Measurements from ENCODE around the gene MMAA. TPM values are rescaled to one million over a fixed set of nuclear protein-coding genes. Genes with fewer than 3 reads are reported as not detected.
"Not testable (repeated sequence)": the region's sequence is repeated elsewhere in the genome, so short reads cannot be mapped to it uniquely, and the experiment has no call there.

The MMAA gene
- total RNA-seq, result 18.9 and 19.5 TPM in 2 replicates

GRCh38 chr4:145618932-145619638, at the start of gene MMAA:
Gene MMAA, plus strand, starts transcription at chr4:145619385. Its CDS starts 19,755 bp downstream, at chr4:145639140.
- peak; percentile 99 for DNase-seq
- peaks cover 2% of the 10 kb centered on the region for H3K27me3 Mint-ChIP-seq
- H3K4me3 Mint-ChIP-seq, result peak within 1 kb of the TSS; percentile 98
- peaks cover 39% of the 10 kb centered on the region for H3K4me1 Mint-ChIP-seq
- peaks cover 8% of the 10 kb centered on the region for H3K9me3 Mint-ChIP-seq
- peak within 1 kb of the TSS; percentile 99 for H3K27ac Mint-ChIP-seq
- intact Hi-C loops (cut with micrococcal nuclease), result loop anchor here (1.0 to 5.0 kb wide), 11 partner anchors 114 to 520 kb away; partner anchors contain the start of genes ABCE1, ANAPC10, OTUD4 and ZNF827
- H3K36me3 Mint-ChIP-seq (ENCODE audit: low read depth), result peaks cover 29% of the 10 kb centered on the region

DNA sequence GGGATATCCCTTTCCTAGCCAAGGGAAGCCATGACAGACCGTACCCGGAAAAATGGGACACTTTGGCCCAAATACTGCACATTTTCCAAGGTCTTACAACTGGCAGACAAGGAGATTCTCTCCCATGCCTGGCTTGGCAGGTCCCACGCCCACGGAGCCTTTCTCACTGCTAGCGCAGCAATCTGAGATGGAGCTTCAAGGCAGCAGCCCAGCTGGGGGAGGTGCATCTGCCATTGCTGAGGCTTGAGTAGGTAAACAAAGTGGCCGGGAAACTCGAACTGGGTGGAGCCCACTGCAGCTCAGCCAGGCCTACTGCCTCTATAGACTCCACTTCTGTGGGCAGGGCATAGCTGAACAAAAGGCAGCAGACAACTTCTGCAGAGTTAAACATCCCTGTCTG, 44.6 kb upstream of the MMAA start:
- not testable (repeated sequence) for H3K27me3 Mint-ChIP-seq, H3K4me3 Mint-ChIP-seq

DNA sequence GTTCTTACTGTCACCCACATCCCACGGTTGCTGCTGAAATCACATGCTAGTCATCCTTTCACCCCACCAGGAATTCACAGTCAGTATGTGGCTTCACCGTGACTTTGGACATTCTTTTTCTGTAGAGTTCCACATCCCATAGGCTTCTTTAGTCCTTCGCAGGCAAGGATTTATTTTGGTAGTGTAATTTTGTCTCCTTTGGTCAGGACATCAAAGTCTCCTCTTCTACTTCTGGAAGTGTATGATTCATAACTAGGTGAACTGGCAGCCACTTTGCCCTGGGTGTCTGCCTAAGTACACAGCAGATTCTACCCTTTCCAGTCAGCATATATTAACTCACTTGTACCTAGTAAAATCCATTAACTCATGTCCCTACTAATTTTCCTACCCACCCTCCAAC, 38.3 kb upstream of the MMAA start:
- DNase-seq, result no peak
- no peak overlapping the region for H3K27ac Mint-ChIP-seq
- no peaks in the 10 kb centered on the region for H3K4me1 Mint-ChIP-seq
- intact Hi-C loops (cut with micrococcal nuclease), result no loop called here
- no peak overlapping the region for H3K4me3 Mint-ChIP-seq
- peaks cover 4% of the 10 kb centered on the region for H3K9me3 Mint-ChIP-seq
- no peaks in the 10 kb centered on the region for H3K36me3 Mint-ChIP-seq (ENCODE audit: low read depth)
- H3K27me3 Mint-ChIP-seq, result peaks cover 12% of the 10 kb centered on the region

More for the DNA sequence above, 44.6 kb upstream of the MMAA start:
- intact Hi-C loops (cut with micrococcal nuclease); H3K36me3 Mint-ChIP-seq (ENCODE audit: low read depth); H3K9me3 Mint-ChIP-seq; H3K4me1 Mint-ChIP-seq; H3K27ac Mint-ChIP-seq; DNase-seq: not testable (repeated sequence)

GRCh38 chr4:145583191-145584055, 35.8 kb upstream of the MMAA start:
- no peak overlapping the region for H3K27ac Mint-ChIP-seq
- no peaks in the 10 kb centered on the region for H3K36me3 Mint-ChIP-seq (ENCODE audit: low read depth)
- intact Hi-C loops (cut with micrococcal nuclease), result no loop called here
- peaks cover 12% of the 10 kb centered on the region for H3K27me3 Mint-ChIP-seq
- no peak overlapping the region for H3K4me3 Mint-ChIP-seq
- H3K9me3 Mint-ChIP-seq, result no peaks in the 10 kb centered on the region
- no peaks in the 10 kb centered on the region for H3K4me1 Mint-ChIP-seq
- DNase-seq, result no peak

DNA sequence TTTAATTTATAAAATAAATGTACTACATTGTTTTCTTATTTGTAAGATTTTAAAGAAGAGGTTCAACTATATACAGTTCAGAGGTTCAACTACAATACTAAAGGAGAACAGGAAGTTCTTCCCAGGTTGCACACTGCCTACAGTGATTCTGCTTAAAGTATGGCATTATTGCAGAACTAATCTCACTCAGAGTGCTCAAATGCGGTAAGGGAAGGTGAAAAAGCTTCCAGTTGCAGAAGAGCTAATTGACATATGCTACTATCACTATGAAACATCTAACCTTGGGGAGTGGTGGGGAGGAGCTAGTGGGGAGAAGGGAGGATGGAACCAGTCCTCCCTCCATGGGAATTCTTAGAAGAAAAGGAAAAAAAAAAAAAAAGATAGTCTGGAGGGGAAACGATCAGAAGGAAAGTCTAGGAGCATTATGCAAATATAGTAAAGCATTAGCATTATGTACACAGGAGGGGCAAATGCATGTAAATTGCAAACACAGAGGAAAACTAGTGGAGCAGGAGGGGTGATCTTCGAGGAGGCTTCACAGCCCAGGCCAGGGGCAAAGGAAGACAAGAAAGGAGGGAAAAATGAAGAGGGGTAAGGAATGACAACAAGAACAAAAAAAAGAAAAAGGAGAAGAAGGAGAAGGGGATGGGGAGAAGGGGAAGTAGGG, 32.0 kb upstream of the MMAA start:
- no peaks in the 10 kb centered on the region for H3K36me3 Mint-ChIP-seq (ENCODE audit: low read depth)
- no peak for DNase-seq
- H3K27ac Mint-ChIP-seq, result no peak overlapping the region
- no peaks in the 10 kb centered on the region for H3K4me1 Mint-ChIP-seq
- intact Hi-C loops (cut with micrococcal nuclease), result no loop called here
- H3K9me3 Mint-ChIP-seq, result peaks cover 2% of the 10 kb centered on the region
- no peak overlapping the region for H3K4me3 Mint-ChIP-seq
- H3K27me3 Mint-ChIP-seq, result peaks cover 18% of the 10 kb centered on the region

DNA sequence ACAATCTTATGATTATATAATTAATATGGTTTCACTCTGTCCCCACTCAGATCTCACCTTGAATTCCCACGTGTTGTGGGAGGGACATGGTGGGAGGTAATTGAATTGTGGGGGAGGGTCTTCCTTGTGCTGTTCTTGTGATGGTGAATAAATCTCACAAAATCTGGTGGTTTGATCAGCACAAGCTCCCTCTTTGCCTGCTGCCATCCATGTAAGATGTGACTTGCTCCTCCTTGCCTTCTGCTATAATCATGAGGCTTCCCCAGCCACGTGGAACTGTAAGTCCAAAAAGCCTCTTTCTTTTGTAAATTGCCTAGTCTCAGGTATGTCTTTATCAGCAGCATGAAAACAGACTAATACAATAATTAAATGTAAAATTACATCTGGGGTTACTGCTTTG, 29.8 kb upstream of the MMAA start:
- peaks cover 22% of the 10 kb centered on the region for H3K27me3 Mint-ChIP-seq
- H3K27ac Mint-ChIP-seq; H3K4me3 Mint-ChIP-seq; H3K9me3 Mint-ChIP-seq; DNase-seq; H3K36me3 Mint-ChIP-seq (ENCODE audit: low read depth); intact Hi-C loops (cut with micrococcal nuclease); H3K4me1 Mint-ChIP-seq: not testable (repeated sequence)

- Mint-ChIP-seq H3K9me3 (peaks cover 2% of the 10 kb centered on the region), H3K4me1 (no peaks in the 10 kb centered on the region), H3K36me3 (ENCODE audit: low read depth) (no peaks in the 10 kb centered on the region), H3K4me3 (no peak overlapping the region), H3K27ac (no peak overlapping the region), H3K27me3 (peaks cover 22% of the 10 kb centered on the region)
- intact Hi-C loops (cut with micrococcal nuclease), result no loop called here
- no peak for DNase-seq
Measured at GRCh38 chr4:145589916-145590702, 29.1 kb upstream of the MMAA start.

GRCh38 chr4:145602129-145602760, 16.9 kb upstream of the MMAA start:
- no peak for DNase-seq
- H3K9me3 Mint-ChIP-seq, result peaks cover 3% of the 10 kb centered on the region
- no peak overlapping the region for H3K27ac Mint-ChIP-seq
- no peaks in the 10 kb centered on the region for H3K36me3 Mint-ChIP-seq (ENCODE audit: low read depth)
- intact Hi-C loops (cut with micrococcal nuclease), result no loop called here
- H3K4me3 Mint-ChIP-seq, result no peak overlapping the region
- H3K27me3 Mint-ChIP-seq, result peaks cover 34% of the 10 kb centered on the region
- no peaks in the 10 kb centered on the region for H3K4me1 Mint-ChIP-seq

DNA sequence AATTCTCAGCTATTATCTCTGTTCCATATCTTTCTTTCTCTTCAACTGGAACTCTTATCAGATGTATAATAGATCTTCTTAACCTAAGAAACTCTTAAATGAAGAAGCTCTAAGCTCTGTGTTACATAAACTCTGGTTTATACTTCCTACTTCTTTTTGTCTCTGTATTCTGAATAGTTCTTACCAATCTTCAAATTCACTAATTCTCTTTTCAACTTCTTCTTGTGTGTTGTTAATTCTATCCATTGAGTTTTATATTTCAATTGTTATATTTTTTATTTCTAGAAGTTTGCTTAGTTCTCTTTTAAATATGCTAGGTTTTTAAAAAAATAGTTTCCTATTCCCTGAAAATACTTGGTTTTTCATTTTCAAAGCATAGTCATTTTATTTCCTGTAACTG, 13.2 kb upstream of the MMAA start:
- DNase-seq, result no peak
- H3K27ac Mint-ChIP-seq, result no peak overlapping the region
- no peak overlapping the region for H3K4me3 Mint-ChIP-seq
- H3K4me1 Mint-ChIP-seq, result peaks cover 3% of the 10 kb centered on the region
- H3K9me3 Mint-ChIP-seq, result peaks cover 3% of the 10 kb centered on the region
- intact Hi-C loops (cut with micrococcal nuclease), result loop anchor here (5.0 kb wide), 1 partner anchor 49 kb away; no protein-coding TSS in a partner anchor
- H3K36me3 Mint-ChIP-seq (ENCODE audit: low read depth), result no peaks in the 10 kb centered on the region
- H3K27me3 Mint-ChIP-seq, result peaks cover 26% of the 10 kb centered on the region

DNA sequence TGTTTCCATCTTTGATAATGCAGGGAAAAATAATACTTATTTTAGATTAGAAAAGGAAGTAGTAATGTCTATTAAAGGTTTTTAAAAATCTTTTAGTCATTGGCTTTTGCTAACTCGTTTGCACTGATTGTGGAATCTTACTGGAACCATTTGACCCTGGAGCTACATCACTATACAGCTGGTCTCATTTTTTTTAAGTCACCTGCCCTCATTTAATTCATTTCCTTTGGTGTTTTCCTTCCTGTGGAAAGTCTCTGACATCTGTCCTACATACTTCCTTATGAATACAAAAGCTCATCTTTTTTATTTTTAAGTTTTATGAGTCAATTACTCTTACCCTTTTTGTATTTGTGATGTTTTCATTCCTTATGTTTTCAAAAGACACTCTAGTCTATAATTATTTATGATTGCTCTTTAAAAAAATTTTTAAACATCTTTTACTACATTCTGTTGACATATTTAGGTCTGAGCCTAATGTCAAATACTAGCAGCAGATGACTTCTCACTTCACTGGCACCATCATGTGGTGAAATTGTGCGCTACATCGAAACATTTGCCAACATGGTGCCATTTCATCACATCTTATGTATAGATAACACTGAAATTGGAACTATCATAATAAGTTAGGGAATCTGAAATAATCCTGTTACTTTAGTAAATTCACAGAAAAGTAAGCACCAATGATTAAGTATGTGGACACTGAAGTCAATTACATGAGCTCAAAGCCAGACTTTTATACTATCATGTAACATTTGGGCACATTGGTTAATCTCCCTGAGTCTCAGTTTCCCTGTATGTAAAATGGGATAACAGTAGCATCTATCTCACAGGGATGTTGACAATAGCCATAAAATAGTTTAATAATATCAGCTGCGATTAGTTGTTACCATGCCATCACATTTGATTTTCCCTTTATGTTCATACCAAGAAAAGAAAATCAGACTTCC, 9.4 kb upstream of the MMAA start:
- H3K4me3 Mint-ChIP-seq, result no peak overlapping the region
- DNase-seq, result peak; percentile 89
- intact Hi-C loops (cut with micrococcal nuclease), result loop anchor here (1.0 to 5.0 kb wide), 3 partner anchors 52 to 1437 kb away; no protein-coding TSS in a partner anchor
- H3K27ac Mint-ChIP-seq, result no peak overlapping the region
- H3K36me3 Mint-ChIP-seq (ENCODE audit: low read depth), result no peaks in the 10 kb centered on the region
- H3K9me3 Mint-ChIP-seq, result peaks cover 3% of the 10 kb centered on the region
- H3K27me3 Mint-ChIP-seq, result peaks cover 12% of the 10 kb centered on the region
- peaks cover 7% of the 10 kb centered on the region for H3K4me1 Mint-ChIP-seq

DNA sequence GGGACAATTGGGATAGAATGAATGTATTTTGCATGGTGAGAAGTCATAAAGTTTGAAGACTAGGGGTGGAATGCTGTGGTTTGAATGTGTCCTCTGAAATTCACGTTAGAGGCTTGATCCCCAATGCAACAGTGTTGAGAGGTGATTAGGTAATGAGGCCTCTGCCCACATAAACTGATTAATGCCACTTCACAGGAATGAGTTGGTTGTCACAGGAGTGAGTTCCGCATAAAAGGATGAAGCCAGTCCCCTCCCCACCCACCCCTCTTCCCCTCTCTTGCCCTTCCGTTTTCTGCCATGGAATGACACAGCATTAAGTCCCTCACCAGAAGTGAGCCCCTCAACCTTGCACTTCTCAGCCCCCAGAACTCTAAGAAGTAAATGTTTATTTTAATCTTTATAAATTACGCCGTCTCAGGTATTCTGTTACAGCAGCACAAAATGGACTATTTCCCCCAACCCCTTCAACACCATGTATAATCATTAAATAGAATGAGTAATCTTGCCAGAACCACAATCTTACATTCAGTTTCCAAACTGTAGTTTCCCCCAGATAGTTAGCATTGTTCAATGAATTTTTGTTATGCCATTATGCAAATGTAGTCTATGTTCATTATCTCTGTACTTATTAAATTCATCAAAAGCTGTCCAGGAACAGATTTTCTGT, 5.5 kb upstream of the MMAA start:
- H3K9me3 Mint-ChIP-seq, result no peaks in the 10 kb centered on the region
- peaks cover 2% of the 10 kb centered on the region for H3K27me3 Mint-ChIP-seq
- no peak for DNase-seq
- intact Hi-C loops (cut with micrococcal nuclease), result loop anchor here (5.0 kb wide), 1 partner anchor 1441 kb away; no protein-coding TSS in a partner anchor
- H3K27ac Mint-ChIP-seq, result no peak overlapping the region
- H3K4me1 Mint-ChIP-seq, result peaks cover 17% of the 10 kb centered on the region
- H3K36me3 Mint-ChIP-seq (ENCODE audit: low read depth), result peaks cover 4% of the 10 kb centered on the region
- H3K4me3 Mint-ChIP-seq, result no peak overlapping the region

DNA sequence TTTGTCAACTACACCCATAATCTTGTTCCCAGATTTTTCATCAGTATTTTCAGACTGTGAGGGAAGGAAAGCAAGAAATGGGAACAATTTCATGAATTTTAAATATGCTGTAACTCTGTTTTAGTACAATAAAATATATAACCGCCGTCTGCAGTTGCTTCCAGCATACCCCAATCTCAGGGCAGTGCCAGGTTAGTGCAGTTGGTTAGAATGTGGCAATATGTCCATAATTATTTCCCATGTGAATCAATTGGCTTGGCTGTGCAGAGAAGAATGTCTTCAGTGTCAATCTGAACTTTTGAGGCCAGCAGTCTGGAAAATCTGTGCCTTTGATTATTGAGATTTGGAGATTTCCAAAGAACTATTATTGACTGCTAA, 5.0 kb upstream of the MMAA start:
- no peak for DNase-seq
- Mint-ChIP-seq H3K4me1 (peaks cover 17% of the 10 kb centered on the region), H3K36me3 (ENCODE audit: low read depth) (peaks cover 8% of the 10 kb centered on the region), H3K4me3 (no peak overlapping the region), H3K9me3 (no peaks in the 10 kb centered on the region), H3K27ac (no peak overlapping the region), H3K27me3 (peaks cover 2% of the 10 kb centered on the region)
- intact Hi-C loops (cut with micrococcal nuclease), result loop anchor here (5.0 kb wide), 1 partner anchor 1442 kb away; no protein-coding TSS in a partner anchor

Data from activated CD4-positive, alpha-beta T cell treated with anti-CD3 and anti-CD28 coated beads, Interleukin-2, amount 10 ng/mL, durations not matched to agents 24 days and 14 days (primary cell).